ENCODE data around the gene ARHGAP33. TPM values are rescaled to one million over a fixed set of nuclear protein-coding genes. Genes with fewer than 3 reads are reported as not detected.

ARHGAP33 gene
- total and polyA plus RNA-seq, 8 donors = 11.4 to 35.6 (median 27.5) TPM

- Histone ChIP-seq H3K9me3 (no peaks in the 10 kb centered on the region), H3K36me3 (no peaks in the 10 kb centered on the region), H3K4me3 (no peak overlapping the region), H3K27me3 (peaks cover 12 to 60% of the 10 kb centered on the region in 2 donors), H3K4me1 (no peaks in the 10 kb centered on the region), H3K27ac (no peak overlapping the region)
- TF ChIP-seq, protein P1, sequence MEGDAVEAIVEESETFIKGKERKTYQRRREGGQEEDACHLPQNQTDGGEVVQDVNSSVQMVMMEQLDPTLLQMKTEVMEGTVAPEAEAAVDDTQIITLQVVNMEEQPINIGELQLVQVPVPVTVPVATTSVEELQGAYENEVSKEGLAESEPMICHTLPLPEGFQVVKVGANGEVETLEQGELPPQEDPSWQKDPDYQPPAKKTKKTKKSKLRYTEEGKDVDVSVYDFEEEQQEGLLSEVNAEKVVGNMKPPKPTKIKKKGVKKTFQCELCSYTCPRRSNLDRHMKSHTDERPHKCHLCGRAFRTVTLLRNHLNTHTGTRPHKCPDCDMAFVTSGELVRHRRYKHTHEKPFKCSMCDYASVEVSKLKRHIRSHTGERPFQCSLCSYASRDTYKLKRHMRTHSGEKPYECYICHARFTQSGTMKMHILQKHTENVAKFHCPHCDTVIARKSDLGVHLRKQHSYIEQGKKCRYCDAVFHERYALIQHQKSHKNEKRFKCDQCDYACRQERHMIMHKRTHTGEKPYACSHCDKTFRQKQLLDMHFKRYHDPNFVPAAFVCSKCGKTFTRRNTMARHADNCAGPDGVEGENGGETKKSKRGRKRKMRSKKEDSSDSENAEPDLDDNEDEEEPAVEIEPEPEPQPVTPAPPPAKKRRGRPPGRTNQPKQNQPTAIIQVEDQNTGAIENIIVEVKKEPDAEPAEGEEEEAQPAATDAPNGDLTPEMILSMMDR (IDR thresholded peaks at IDR 0.05) = no peak
- DNase-seq (no peak), ATAC-seq (no peak)
- intact Hi-C loops (cut with DNase I) = no loop called here
Observed at GRCh38 chr19:35796645-35797542, 21.5 kb downstream of the ARHGAP33 start.

DNA sequence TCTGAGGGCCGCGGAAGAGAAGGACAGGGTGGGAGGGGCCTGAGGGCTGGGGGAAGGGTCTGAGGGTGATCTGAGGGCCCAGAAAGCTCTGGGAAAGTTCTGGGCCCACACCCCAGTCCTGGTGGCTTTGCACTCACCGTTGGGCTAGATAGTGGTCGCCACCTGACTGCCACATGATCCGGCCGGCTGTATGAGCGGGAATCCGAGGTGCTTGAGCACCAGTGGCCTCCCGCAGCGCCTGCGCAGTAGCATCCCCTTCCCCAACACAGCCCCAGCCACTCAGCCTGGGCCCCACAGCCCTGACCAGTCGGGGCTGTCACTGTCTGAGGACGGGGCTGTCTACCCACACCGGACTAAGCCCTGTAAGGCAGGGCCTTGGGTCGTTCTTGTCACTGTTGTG is 22.3 kb downstream of the ARHGAP33 start:
- TF ChIP-seq, protein P1 (IDR thresholded peaks at IDR 0.05) = no peak
- Histone ChIP-seq H3K27ac (no peak overlapping the region), H3K27me3 (peaks cover 12 to 63% of the 10 kb centered on the region in 2 donors), H3K4me1 (no peaks in the 10 kb centered on the region), H3K9me3 (no peaks in the 10 kb centered on the region), H3K4me3 (no peak overlapping the region), H3K36me3 (no peaks in the 10 kb centered on the region)
- peak; percentile 44 for ATAC-seq
- intact Hi-C loops (cut with DNase I) = no loop called here
- DNase-seq = peak in 2 of 4 donors; percentile 30 to 80

- TF ChIP-seq, protein P1 (IDR thresholded peaks at IDR 0.05) = no peak
- intact Hi-C loops (cut with DNase I) = no loop called here
- Histone ChIP-seq H3K27me3 (peaks cover 5 to 63% of the 10 kb centered on the region in 2 donors), H3K4me3 (no peak overlapping the region), H3K36me3 (no peaks in the 10 kb centered on the region), H3K27ac (no peak overlapping the region), H3K4me1 (peaks cover 0 to 6% of the 10 kb centered on the region in 2 donors), H3K9me3 (no peaks in the 10 kb centered on the region)
- ATAC-seq = no peak
- no peak for DNase-seq
Observed at GRCh38 chr19:35801828-35802227, 26.5 kb downstream of the ARHGAP33 start.

DNA sequence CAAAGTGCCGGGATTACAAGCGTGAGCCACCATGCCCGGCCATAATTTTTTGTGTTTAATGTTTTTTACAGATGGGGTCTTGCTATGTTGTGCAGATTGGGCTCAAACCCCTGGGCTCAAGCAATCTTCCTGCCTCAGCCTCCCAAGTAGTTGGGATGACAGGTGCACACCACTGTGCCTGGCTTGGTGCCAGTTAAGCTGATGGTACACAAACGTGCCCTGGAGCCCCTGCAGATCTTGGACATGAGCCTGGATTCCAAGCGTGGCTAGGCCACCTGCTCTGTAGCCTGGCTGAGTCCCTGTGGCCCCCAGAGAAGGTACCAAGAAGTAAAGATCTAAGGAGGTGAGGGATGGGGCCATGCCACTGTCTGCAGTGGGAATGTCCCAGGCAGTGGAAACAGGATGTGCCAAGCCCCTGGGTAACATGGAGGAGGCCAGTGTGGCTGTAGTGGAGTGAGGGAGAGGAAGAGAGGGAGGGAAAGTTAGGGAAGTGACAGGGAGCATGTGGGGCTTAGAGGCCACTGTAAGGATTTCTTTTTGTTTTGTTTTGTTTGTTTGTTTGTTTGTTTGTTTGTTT is 30.2 kb downstream of the ARHGAP33 start:
- peaks cover 0 to 31% of the 10 kb centered on the region in 2 donors for H3K27me3 ChIP-seq
- intact Hi-C loops (cut with DNase I) = no loop called here
- H3K9me3 ChIP-seq = no peaks in the 10 kb centered on the region
- peaks cover 0 to 6% of the 10 kb centered on the region in 2 donors for H3K4me1 ChIP-seq
- DNase-seq = no peak
- H3K27ac ChIP-seq = no peak overlapping the region
- no peak for ATAC-seq
- H3K4me3 ChIP-seq = no peak overlapping the region
- TF ChIP-seq, protein P1 (IDR thresholded peaks at IDR 0.05) = no peak
- H3K36me3 ChIP-seq = no peaks in the 10 kb centered on the region

GRCh38 chr19:35806597-35806996 is 31.2 kb downstream of the ARHGAP33 start:
- TF ChIP-seq, protein P1 (IDR thresholded peaks at IDR 0.05) = no peak
- Histone ChIP-seq H3K27ac (no peak overlapping the region), H3K27me3 (peaks cover 0 to 31% of the 10 kb centered on the region in 2 donors), H3K4me1 (peaks cover 0 to 6% of the 10 kb centered on the region in 2 donors), H3K4me3 (no peak overlapping the region), H3K36me3 (no peaks in the 10 kb centered on the region), H3K9me3 (no peaks in the 10 kb centered on the region)
- intact Hi-C loops (cut with DNase I) = no loop called here
- no peak for ATAC-seq
- no peak for DNase-seq
